H9 (cell line): ENCODE data around the gene ATP8B2. TPM values are rescaled to one million over a fixed set of nuclear protein-coding genes. Genes with fewer than 3 reads are reported as not detected.

ENCODE experiments used
- DNase-seq: peaks from one replicate; pipeline ENCODE4 v3.0.0-alpha.2; 2017
- H2AFZ ChIP-seq: one replicate; pipeline ENCODE4 v1.6.1; 2013; ENCODE audit warnings: mild to moderate bottlenecking, low read length, control low read depth, moderate library complexity
- H2AK5ac ChIP-seq: 2 replicates; pipeline ENCODE4 v1.6.1; 2013; ENCODE audit warnings: low read length, control low read depth, mixed read lengths; ENCODE audit not compliant: insufficient read length
- H2BK120ac ChIP-seq: one replicate; pipeline ENCODE4 v1.6.1; 2013; ENCODE audit warnings: low read depth, mild to moderate bottlenecking, low read length, control low read depth, inconsistent platforms; ENCODE audit not compliant: poor library complexity, severe bottlenecking
- H2BK12ac ChIP-seq: 2 replicates; pipeline ENCODE4 v1.6.1; 2013; ENCODE audit warnings: low read length, control low read depth, mixed read lengths, low read depth; ENCODE audit not compliant: insufficient read length
- H2BK15ac ChIP-seq: 2 replicates; pipeline ENCODE4 v1.6.1; 2013; ENCODE audit warnings: low read depth, low read length, control low read depth
- H2BK20ac ChIP-seq: one replicate; pipeline ENCODE4 v1.6.1; 2013; ENCODE audit warnings: low read depth, mild to moderate bottlenecking, low read length, control low read depth, inconsistent platforms; ENCODE audit not compliant: poor library complexity, severe bottlenecking
- H2BK5ac ChIP-seq: 2 replicates; pipeline ENCODE4 v1.6.1; 2013; ENCODE audit warnings: low read length, control low read depth, mixed read lengths; ENCODE audit not compliant: insufficient read length
- H3K14ac ChIP-seq: 2 replicates; pipeline ENCODE4 v1.6.1; 2013; ENCODE audit warnings: low read length, control low read depth; ENCODE audit not compliant: insufficient read depth
- H3K18ac ChIP-seq: 2 replicates; pipeline ENCODE4 v1.6.1; 2013; ENCODE audit warnings: low read depth, mild to moderate bottlenecking, mixed read lengths, low read length, control low read depth; ENCODE audit not compliant: insufficient read length
- H3K23ac ChIP-seq: 2 replicates; pipeline ENCODE4 v1.6.1; 2013; ENCODE audit warnings: low read length, control low read depth, mixed read lengths, low read depth; ENCODE audit not compliant: insufficient read length
- H3K23me2 ChIP-seq: 2 replicates; pipeline ENCODE4 v1.6.1; 2013; ENCODE audit warnings: low read depth, mild to moderate bottlenecking, mixed read lengths, low read length, control low read depth; ENCODE audit not compliant: insufficient read length, poor library complexity, severe bottlenecking
- H3K27ac ChIP-seq: 2 replicates; pipeline ENCODE4 v1.5.1; 2013; ENCODE audit warnings: low read length, control low read depth, mixed read lengths, low read depth; ENCODE audit not compliant: insufficient read length
- H3K27me3 ChIP-seq: 2 replicates; pipeline ENCODE4 v1.6.1; 2013; ENCODE audit warnings: low read length, control low read depth, inconsistent platforms; ENCODE audit not compliant: insufficient read depth
- H3K4ac ChIP-seq: 2 replicates; pipeline ENCODE4 v1.6.1; 2013; ENCODE audit warnings: low read depth, mild to moderate bottlenecking, control low read depth, inconsistent platforms, low read length, moderate library complexity
- H3K4me1 ChIP-seq: 2 replicates; pipeline ENCODE4 v1.6.1; 2013; ENCODE audit warnings: low read length, control low read depth, inconsistent platforms; ENCODE audit not compliant: insufficient read depth
- H3K4me2 ChIP-seq: 2 replicates; pipeline ENCODE4 v1.6.1; 2013; ENCODE audit warnings: low read length, control low read depth, mixed read lengths; ENCODE audit not compliant: insufficient read length, insufficient read depth
- H3K56ac ChIP-seq: 2 replicates; pipeline ENCODE4 v1.6.1; 2013; ENCODE audit warnings: low read depth, mild to moderate bottlenecking, mixed read lengths, low read length, control low read depth; ENCODE audit not compliant: insufficient read length
- H3K79me1 ChIP-seq: 2 replicates; pipeline ENCODE4 v1.6.1; 2013; ENCODE audit warnings: low read depth, mild to moderate bottlenecking, moderate library complexity, low read length, control low read depth, inconsistent platforms; ENCODE audit not compliant: insufficient read depth, poor library complexity, severe bottlenecking
- H3K79me2 ChIP-seq: 2 replicates; pipeline ENCODE4 v1.6.1; 2013; ENCODE audit warnings: low read length, control low read depth, inconsistent platforms; ENCODE audit not compliant: insufficient read depth
- H3K9ac ChIP-seq: 2 replicates; pipeline ENCODE4 v1.6.1; 2013; ENCODE audit warnings: low read length, control low read depth, mixed read lengths; ENCODE audit not compliant: insufficient read length; ENCODE audit errors: extremely low read depth
- H3K9me3 ChIP-seq: one replicate; pipeline ENCODE4 v1.6.1; 2013; ENCODE audit warnings: low read depth, low read length, inconsistent platforms; ENCODE audit not compliant: control insufficient read depth
- H3T11ph ChIP-seq: one replicate; pipeline ENCODE4 v1.6.1; 2013; ENCODE audit warnings: mild to moderate bottlenecking, low read length, control low read depth, inconsistent platforms
- H4K20me1 ChIP-seq: one replicate; pipeline ENCODE4 v1.6.1; 2013; ENCODE audit not compliant: control insufficient read depth, insufficient read length, insufficient read depth
- H4K5ac ChIP-seq: 2 replicates; pipeline ENCODE4 v1.6.1; 2013; ENCODE audit warnings: low read depth, mild to moderate bottlenecking, mixed read lengths, low read length, control low read depth; ENCODE audit not compliant: insufficient read length
- H4K8ac ChIP-seq: replicated peaks from 2 replicates; pipeline ENCODE4 v1.6.1; 2013; ENCODE audit warnings: low read length, control low read depth, mixed read lengths, low read depth; ENCODE audit not compliant: insufficient read length
- H4K91ac ChIP-seq: 2 replicates; pipeline ENCODE4 v1.6.1; 2013; ENCODE audit warnings: low read depth, mild to moderate bottlenecking, moderate library complexity, mixed read lengths, low read length, control low read depth; ENCODE audit not compliant: insufficient read length
- H3K27ac Mint-ChIP-seq, 3 experiments: 2 replicates in 2 of 3; 3 replicates in 1 of 3; pipeline ENCODE4 v1.8.0; 2020 to 2021; ENCODE audit warnings: mixed read lengths in 3 of 3, mild to moderate bottlenecking in 1 of 3, moderate library complexity in 1 of 3
- H3K27me3 Mint-ChIP-seq: 2 replicates; pipeline ENCODE4 v1.8.0; 2021; ENCODE audit warnings: low read depth, mild to moderate bottlenecking, moderate library complexity, mixed read lengths
- H3K36me3 Mint-ChIP-seq, 3 experiments: 2 replicates in 2 of 3; 3 replicates in 1 of 3; pipeline ENCODE4 v1.8.0; 2020 to 2021; ENCODE audit warnings: low read depth in 3 of 3, mixed read lengths in 3 of 3; ENCODE audit not compliant: insufficient read depth in 1 of 3
- H3K4me1 Mint-ChIP-seq, 2 experiments: 2 replicates each; pipeline ENCODE4 v1.8.0; 2020; ENCODE audit warnings: mixed read lengths in 2 of 2
- H3K4me3 Mint-ChIP-seq, 2 experiments: 2 replicates in 1 of 2; 3 replicates in 1 of 2; pipeline ENCODE4 v1.8.0; 2020 to 2021; ENCODE audit warnings: mild to moderate bottlenecking in 2 of 2, mixed read lengths in 2 of 2, moderate library complexity in 1 of 2
- H3K9me3 Mint-ChIP-seq, 2 experiments: 2 replicates in 1 of 2; 3 replicates in 1 of 2; pipeline ENCODE4 v1.8.0; 2020; ENCODE audit warnings: mild to moderate bottlenecking in 2 of 2, mixed read lengths in 2 of 2, moderate library complexity in 1 of 2
- WGBS: extraction: QIAGEN DNeasy Blood & Tissue Kit; methylation state at CpG from one replicate; pipeline ENCODE4 v1.1.7; 2013; ENCODE audit warnings: missing lambda C conversion rate, low lambda C conversion rate, mixed read lengths; ENCODE audit not compliant: insufficient read length; ENCODE audit errors: extremely low coverage; 5-methylcytosine and 5-hydroxymethylcytosine counted together
- total RNA-seq: library from RNA; stranded (reverse); gene quantifications from 2 replicates; pipeline ENCODE4 v1.2.1, GENCODE V29; 2021
- TF ChIP-seq, protein P1 (sequence below): fragments of 200-600 bp; sonication (generic); conservative IDR thresholded peaks from 3 replicates; pipeline ENCODE4 v1.8.0; 2021; ENCODE audit warnings: antibody characterized with exemption, mild to moderate bottlenecking

ATP8B2 gene
- total RNA-seq, 1 experiment from 2014 or later = 37.6 TPM

DNA sequence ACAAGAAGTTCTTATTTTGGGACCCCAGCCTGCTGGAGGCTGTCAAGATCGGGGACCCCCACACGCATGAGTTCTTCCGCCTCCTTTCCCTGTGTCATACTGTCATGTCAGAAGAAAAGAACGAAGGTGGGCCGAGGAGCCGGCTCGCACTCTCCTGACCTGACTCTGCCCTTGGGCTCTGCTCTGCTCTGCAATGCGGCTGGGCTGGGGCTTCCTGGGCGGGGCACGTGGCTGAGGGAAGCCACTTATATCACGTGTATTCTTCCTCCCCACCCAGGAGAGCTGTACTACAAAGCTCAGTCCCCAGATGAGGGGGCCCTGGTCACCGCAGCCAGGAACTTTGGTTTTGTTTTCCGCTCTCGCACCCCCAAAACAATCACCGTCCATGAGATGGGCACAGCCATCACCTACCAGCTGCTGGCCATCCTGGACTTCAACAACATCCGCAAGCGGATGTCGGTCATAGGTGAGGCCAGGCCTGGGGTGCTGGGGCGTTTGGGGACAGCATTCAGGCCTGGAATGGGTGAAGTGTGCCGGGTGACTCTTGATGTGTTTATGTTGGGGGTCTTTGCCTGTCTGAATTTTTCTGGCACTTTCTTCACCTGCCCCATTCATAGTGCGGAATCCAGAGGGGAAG is 17.6 kb downstream of the ATP8B2 start:
- H3K18ac ChIP-seq = no peak overlapping the region
- H2BK20ac ChIP-seq = no peak overlapping the region
- H3K23me2 ChIP-seq = no peaks in the 10 kb centered on the region
- H3K4me1 Mint-ChIP-seq = no peaks in the 10 kb centered on the region
- H3K27ac ChIP-seq = no peak overlapping the region
- no peak overlapping the region for H2BK5ac ChIP-seq
- H3K9me3 ChIP-seq = no peaks in the 10 kb centered on the region
- no peak overlapping the region for H2BK15ac ChIP-seq
- H4K20me1 ChIP-seq = no peaks in the 10 kb centered on the region
- H3K36me3 Mint-ChIP-seq = peaks cover 49 to 89% (median 88%) of the 10 kb centered on the region in 3 experiments
- no peak overlapping the region for H4K5ac ChIP-seq
- H2AFZ ChIP-seq = no peak overlapping the region
- H3K27me3 Mint-ChIP-seq = no peaks in the 10 kb centered on the region
- H3K27ac Mint-ChIP-seq = peak overlapping the region in 1 of 3 experiments; percentile 62; a peak in 1 of 7 replicates
- no peaks in the 10 kb centered on the region for H3K79me1 ChIP-seq
- no peak overlapping the region for H3K4me3 Mint-ChIP-seq
- no peak overlapping the region for H3K4me2 ChIP-seq
- TF ChIP-seq, protein P1, sequence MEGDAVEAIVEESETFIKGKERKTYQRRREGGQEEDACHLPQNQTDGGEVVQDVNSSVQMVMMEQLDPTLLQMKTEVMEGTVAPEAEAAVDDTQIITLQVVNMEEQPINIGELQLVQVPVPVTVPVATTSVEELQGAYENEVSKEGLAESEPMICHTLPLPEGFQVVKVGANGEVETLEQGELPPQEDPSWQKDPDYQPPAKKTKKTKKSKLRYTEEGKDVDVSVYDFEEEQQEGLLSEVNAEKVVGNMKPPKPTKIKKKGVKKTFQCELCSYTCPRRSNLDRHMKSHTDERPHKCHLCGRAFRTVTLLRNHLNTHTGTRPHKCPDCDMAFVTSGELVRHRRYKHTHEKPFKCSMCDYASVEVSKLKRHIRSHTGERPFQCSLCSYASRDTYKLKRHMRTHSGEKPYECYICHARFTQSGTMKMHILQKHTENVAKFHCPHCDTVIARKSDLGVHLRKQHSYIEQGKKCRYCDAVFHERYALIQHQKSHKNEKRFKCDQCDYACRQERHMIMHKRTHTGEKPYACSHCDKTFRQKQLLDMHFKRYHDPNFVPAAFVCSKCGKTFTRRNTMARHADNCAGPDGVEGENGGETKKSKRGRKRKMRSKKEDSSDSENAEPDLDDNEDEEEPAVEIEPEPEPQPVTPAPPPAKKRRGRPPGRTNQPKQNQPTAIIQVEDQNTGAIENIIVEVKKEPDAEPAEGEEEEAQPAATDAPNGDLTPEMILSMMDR = no peak
- H3K14ac ChIP-seq = no peak overlapping the region
- H3K4me1 ChIP-seq = no peaks in the 10 kb centered on the region
- DNase-seq = no peak
- H2BK120ac ChIP-seq = no peak overlapping the region
- H3K4ac ChIP-seq = no peak overlapping the region
- no CpG with 5 or more reads among the region's 21 CpGs for WGBS
- no peak overlapping the region for H2BK12ac ChIP-seq
- no peak overlapping the region for H3K23ac ChIP-seq
- no peaks in the 10 kb centered on the region for H3K27me3 ChIP-seq
- no peaks in the 10 kb centered on the region for H3K9me3 Mint-ChIP-seq
- no peaks in the 10 kb centered on the region for H3K79me2 ChIP-seq
- H3K56ac ChIP-seq = no peak overlapping the region
- H2AK5ac ChIP-seq = no peak overlapping the region
- H4K8ac ChIP-seq = no peak overlapping the region
- no peak overlapping the region for H3T11ph ChIP-seq
- H3K9ac ChIP-seq = no peak overlapping the region
- no peak overlapping the region for H4K91ac ChIP-seq
